ENCODE data around the gene PPP1CC. TPM values are rescaled to one million over a fixed set of nuclear protein-coding genes. Genes with fewer than 3 reads are reported as not detected.

Gene PPP1CC
- total and polyA plus RNA-seq, 11 donors, result 90.6 to 207 (median 140) TPM

DNA sequence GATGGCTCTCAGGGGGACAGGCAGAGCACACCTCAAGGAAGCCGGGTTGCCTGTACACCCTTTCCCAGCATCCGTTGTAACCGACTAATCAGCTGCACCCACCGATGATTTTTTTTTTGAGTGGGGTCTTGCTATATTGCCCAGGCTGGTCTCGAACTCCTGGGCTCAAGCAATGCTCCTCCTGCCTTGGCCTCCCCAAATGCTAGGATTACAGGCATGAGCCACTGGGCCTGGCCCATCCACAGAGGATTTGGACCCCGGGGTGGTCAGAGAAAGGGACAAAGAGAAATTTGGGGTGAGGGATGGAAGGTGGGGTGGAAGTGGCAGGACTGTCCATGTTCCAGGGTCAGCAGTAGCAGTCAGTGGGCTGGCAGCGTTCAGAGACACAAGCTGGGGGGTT lies 43.3 kb upstream of the PPP1CC start:
- H3K4me3 ChIP-seq, result no peak overlapping the region
- H3K4me1 ChIP-seq, result peaks cover 0 to 19% (median 12%) of the 10 kb centered on the region in 12 donors
- no peaks in the 10 kb centered on the region for H3K27me3 ChIP-seq
- no peaks in the 10 kb centered on the region for H3K9me3 ChIP-seq
- no peak for TF ChIP-seq POLR2A (IDR thresholded peaks at IDR 0.05)
- TF ChIP-seq, protein P1, sequence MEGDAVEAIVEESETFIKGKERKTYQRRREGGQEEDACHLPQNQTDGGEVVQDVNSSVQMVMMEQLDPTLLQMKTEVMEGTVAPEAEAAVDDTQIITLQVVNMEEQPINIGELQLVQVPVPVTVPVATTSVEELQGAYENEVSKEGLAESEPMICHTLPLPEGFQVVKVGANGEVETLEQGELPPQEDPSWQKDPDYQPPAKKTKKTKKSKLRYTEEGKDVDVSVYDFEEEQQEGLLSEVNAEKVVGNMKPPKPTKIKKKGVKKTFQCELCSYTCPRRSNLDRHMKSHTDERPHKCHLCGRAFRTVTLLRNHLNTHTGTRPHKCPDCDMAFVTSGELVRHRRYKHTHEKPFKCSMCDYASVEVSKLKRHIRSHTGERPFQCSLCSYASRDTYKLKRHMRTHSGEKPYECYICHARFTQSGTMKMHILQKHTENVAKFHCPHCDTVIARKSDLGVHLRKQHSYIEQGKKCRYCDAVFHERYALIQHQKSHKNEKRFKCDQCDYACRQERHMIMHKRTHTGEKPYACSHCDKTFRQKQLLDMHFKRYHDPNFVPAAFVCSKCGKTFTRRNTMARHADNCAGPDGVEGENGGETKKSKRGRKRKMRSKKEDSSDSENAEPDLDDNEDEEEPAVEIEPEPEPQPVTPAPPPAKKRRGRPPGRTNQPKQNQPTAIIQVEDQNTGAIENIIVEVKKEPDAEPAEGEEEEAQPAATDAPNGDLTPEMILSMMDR (IDR thresholded peaks at IDR 0.05), result no peak
- no peak overlapping the region for H3K27ac ChIP-seq
- intact Hi-C loops (cut with DNase I), result no loop called here
- H3K36me3 ChIP-seq, result no peaks in the 10 kb centered on the region
- WGBS, 4 donors, result 91 to 98% (median 94%) methylated on average over 7 of the region's 7 CpGs
- DNase-seq, result no peak
- ATAC-seq, result no peak

DNA sequence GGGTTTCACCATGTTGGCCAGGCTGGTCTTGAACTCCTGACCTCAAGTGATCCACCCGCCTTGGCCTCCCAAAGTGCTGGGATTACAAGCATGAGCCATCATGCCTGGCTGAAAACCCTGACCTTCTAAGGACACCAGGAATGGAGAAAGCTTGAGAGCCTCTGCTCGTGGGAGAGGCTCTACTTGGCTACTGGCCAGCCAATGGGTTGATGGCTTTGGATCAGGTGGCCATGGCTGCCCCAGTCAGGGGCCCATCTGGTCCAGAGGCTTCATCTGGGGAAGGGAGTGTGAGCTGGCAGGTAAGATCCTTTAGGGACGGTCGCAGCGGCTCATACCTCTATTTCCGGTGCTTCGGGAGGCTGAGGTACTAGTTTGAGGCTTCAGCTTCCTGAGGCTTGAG lies 42.5 kb upstream of the PPP1CC start:
- no peaks in the 10 kb centered on the region for H3K36me3 ChIP-seq
- no peak overlapping the region for H3K4me3 ChIP-seq
- ATAC-seq, result no peak
- WGBS, 4 donors, result 74 to 89% (median 87%) methylated on average over 4 to 7 of the region's 7 CpGs
- no peak overlapping the region for H3K27ac ChIP-seq
- intact Hi-C loops (cut with DNase I), result no loop called here
- no peaks in the 10 kb centered on the region for H3K9me3 ChIP-seq
- peaks cover 0 to 14% (median 6%) of the 10 kb centered on the region in 12 donors for H3K4me1 ChIP-seq
- TF ChIP-seq, protein P1 (IDR thresholded peaks at IDR 0.05), result no peak
- TF ChIP-seq POLR2A (IDR thresholded peaks at IDR 0.05), result no peak
- H3K27me3 ChIP-seq, result no peaks in the 10 kb centered on the region
- DNase-seq, result no peak

DNA sequence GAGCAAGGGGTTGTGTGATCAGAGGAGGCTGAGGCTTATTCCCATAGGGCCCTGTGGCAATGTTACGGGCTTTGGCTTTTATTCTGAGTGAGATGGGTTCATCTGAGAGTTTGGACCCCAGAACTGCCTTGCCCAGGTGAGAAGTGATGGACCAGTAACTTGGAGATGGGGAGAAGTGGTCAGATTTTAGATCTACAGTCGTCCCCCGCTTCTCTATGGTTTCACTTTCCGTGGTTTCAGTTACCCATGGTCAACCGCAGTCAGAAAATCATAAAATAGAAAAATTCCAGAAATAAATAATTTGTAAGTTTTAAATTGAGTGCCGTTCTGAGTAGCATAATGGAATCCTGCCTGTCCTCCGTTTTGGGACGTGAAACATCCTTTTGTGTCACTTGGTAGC lies 40.2 kb upstream of the PPP1CC start:
- intact Hi-C loops (cut with DNase I), result no loop called here
- Histone ChIP-seq H3K36me3 (no peaks in the 10 kb centered on the region), H3K27ac (no peak overlapping the region), H3K4me1 (peaks cover 0 to 9% (median 0%) of the 10 kb centered on the region in 12 donors), H3K4me3 (no peak overlapping the region), H3K9me3 (no peaks in the 10 kb centered on the region), H3K27me3 (no peaks in the 10 kb centered on the region)
- 80 to 87% (median 86%) methylated on average over 8 of the region's 8 CpGs for WGBS, 4 donors
- no peak for ATAC-seq
- no peak for DNase-seq
- no peak for TF ChIP-seq POLR2A (IDR thresholded peaks at IDR 0.05)
- TF ChIP-seq, protein P1 (IDR thresholded peaks at IDR 0.05), result no peak

DNA sequence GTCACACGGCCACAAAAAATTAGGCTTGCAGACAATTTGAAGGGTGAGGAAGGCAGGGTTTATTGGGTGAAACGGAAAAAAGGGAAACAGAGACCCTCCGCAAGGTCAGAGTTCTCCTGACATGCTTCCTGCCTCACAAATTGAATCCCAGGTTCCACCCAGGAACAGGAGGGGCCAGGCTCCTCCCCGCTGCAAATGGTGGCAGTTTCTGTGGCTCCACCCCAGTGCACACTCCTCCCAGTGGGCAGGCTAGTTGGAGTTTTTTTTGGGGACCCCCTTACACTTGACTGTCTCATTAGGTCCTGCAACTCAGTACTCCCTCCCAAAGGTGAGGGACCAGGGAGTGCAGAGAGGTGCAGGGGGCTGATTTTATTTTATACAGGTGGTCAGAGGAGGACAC lies 39.4 kb upstream of the PPP1CC start:
- no peak for DNase-seq
- H3K4me3 ChIP-seq, result no peak overlapping the region
- no peaks in the 10 kb centered on the region for H3K9me3 ChIP-seq
- 65 to 78% (median 75%) methylated on average over 4 of the region's 4 CpGs for WGBS, 4 donors
- intact Hi-C loops (cut with DNase I), result no loop called here
- no peak for ATAC-seq
- H3K27ac ChIP-seq, result no peak overlapping the region
- H3K27me3 ChIP-seq, result no peaks in the 10 kb centered on the region
- TF ChIP-seq POLR2A (IDR thresholded peaks at IDR 0.05), result no peak
- TF ChIP-seq, protein P1 (IDR thresholded peaks at IDR 0.05), result no peak
- H3K36me3 ChIP-seq, result no peaks in the 10 kb centered on the region
- peaks cover 0 to 9% (median 0%) of the 10 kb centered on the region in 12 donors for H3K4me1 ChIP-seq
